Thyroid gland (tissue), 4 donors: ENCODE results near the gene L3MBTL4.

Experiments used
- POLR2A ChIP-seq, 2 donors: fragments of 450-650 bp; IDR thresholded peaks; one replicate each; pipeline ENCODE4 v1.6.1; 2017; ENCODE audit warnings: antibody characterized with exemption in 2 of 2, mild to moderate bottlenecking in 2 of 2, moderate library complexity in 1 of 2
- TF ChIP-seq, protein P1 (sequence below), 6 experiments: fragments of 200-600 bp in 3 of 6; fragments of 450-650 bp in 3 of 6; sonication (generic) in 3 of 6; IDR thresholded peaks; one replicate each; pipeline ENCODE4 v1.5.1; 2016 to 2019; ENCODE audit warnings: antibody characterized with exemption in 6 of 6, mild to moderate bottlenecking in 2 of 6, inconsistent platforms in 1 of 6, moderate library complexity in 1 of 6

DNA sequence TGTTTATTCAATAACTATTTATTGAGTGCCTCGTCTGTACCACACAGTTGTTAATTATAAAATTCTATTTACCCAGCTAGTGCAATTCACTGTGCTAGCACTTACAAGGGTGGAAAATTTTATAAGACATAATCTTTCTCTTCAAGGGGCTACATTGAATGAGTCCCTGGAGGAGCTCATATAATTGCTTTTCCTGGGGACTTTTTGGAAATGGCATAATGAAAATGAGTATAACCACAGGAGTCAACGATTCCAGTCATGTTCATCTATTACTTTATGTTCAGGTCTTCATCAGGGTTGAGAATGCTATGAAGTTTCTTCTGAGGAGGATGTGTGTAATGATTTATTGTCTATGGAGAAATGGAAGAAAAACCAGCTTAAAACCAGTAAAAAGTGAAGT lies 466.5 kb downstream of the L3MBTL4 start:
- TF ChIP-seq, protein P1, sequence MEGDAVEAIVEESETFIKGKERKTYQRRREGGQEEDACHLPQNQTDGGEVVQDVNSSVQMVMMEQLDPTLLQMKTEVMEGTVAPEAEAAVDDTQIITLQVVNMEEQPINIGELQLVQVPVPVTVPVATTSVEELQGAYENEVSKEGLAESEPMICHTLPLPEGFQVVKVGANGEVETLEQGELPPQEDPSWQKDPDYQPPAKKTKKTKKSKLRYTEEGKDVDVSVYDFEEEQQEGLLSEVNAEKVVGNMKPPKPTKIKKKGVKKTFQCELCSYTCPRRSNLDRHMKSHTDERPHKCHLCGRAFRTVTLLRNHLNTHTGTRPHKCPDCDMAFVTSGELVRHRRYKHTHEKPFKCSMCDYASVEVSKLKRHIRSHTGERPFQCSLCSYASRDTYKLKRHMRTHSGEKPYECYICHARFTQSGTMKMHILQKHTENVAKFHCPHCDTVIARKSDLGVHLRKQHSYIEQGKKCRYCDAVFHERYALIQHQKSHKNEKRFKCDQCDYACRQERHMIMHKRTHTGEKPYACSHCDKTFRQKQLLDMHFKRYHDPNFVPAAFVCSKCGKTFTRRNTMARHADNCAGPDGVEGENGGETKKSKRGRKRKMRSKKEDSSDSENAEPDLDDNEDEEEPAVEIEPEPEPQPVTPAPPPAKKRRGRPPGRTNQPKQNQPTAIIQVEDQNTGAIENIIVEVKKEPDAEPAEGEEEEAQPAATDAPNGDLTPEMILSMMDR (IDR thresholded peaks at IDR 0.05) = no peak
- no peak for TF ChIP-seq POLR2A (IDR thresholded peaks at IDR 0.05)
